AG04449 (cell line): ENCODE results near the gene DDI2.
"Not testable (repeated sequence)": the region's sequence is repeated elsewhere in the genome, so short reads cannot be mapped to it uniquely, and the experiment has no call there.

Source experiments
- CTCF ChIA-PET: fragments of 350-600 bp; formaldehyde crosslinking; extraction: SDS; loops from one replicate; lab custom pipeline; 2021; ENCODE audit warnings: antibody characterized with exemption; lab: Yijun Ruan, JAX
- POLR2A ChIA-PET: fragments of 400-600, 350-600 bp; formaldehyde crosslinking; extraction: SDS; loops from one replicate; lab custom pipeline; 2020; ENCODE audit warnings: antibody characterized with exemption, inconsistent platforms; lab: Yijun Ruan, JAX
- DNase-seq: peaks from one replicate; pipeline ENCODE4 v3.0.0-alpha.2; 2010; ENCODE audit warnings: low read depth, low spot score
- H3K4me3 ChIP-seq: 2 replicates; pipeline ENCODE4 v1.5.1; 2011; ENCODE audit warnings: low read depth, mild to moderate bottlenecking, control low read depth, low read length
- TF ChIP-seq, protein P1 (sequence below): IDR thresholded peaks from one replicate; pipeline ENCODE4 v1.5.1; 2011; ENCODE audit warnings: mild to moderate bottlenecking, moderate library complexity, low read length, control low read depth, inconsistent platforms; ENCODE audit not compliant: insufficient read depth; ENCODE audit errors: missing control alignments

DDI2 gene

DNA sequence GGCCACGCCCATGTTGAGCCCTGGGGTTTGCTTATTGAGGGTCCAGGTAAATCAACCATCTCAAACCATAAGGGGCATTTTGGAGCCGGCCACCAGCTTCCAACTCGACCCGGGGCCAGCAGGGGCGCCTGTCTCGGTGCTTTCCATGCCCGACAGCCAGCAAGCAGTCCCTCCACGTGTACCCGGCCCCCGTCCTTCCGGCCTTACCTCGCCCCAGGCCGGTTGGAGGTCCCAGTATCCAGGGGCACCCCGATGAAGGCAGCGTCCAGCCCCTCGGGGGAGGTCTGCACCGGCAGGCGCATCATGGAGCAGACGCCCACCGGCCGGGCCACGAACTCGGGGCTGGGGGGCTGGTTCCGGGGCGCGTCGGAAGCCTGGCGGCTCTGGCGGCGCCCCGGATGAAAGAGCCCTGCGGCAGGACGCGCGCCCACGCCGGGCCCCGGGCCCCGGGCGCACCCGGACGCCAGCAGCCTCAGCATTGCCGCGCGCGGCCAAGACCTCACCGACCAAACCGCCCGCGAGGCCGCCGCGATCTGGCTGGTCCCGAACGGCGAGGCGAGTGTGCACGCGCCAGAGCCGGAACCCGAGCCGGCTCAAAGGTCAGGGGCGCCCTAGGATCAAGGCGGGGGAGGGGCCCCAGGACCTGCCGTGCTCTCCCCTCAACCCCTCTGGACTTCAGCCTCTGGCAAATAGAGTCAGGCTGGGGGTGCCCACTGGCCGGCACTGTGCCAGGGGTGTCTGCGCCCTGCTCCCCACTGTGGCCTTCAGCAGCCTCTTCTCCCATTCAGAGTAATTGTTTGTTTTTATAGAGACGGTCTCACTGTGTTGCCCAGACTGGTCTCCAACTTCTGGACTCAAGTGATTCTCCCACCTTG is 32.5 kb upstream of the DDI2 start, which contains the start of gene AGMAT:
TSS of gene AGMAT (minus strand) at position 563 of the 875 bp plus-strand sequence. CDS start at position 479, 84 bp downstream.
- TF ChIP-seq, protein P1, sequence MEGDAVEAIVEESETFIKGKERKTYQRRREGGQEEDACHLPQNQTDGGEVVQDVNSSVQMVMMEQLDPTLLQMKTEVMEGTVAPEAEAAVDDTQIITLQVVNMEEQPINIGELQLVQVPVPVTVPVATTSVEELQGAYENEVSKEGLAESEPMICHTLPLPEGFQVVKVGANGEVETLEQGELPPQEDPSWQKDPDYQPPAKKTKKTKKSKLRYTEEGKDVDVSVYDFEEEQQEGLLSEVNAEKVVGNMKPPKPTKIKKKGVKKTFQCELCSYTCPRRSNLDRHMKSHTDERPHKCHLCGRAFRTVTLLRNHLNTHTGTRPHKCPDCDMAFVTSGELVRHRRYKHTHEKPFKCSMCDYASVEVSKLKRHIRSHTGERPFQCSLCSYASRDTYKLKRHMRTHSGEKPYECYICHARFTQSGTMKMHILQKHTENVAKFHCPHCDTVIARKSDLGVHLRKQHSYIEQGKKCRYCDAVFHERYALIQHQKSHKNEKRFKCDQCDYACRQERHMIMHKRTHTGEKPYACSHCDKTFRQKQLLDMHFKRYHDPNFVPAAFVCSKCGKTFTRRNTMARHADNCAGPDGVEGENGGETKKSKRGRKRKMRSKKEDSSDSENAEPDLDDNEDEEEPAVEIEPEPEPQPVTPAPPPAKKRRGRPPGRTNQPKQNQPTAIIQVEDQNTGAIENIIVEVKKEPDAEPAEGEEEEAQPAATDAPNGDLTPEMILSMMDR, result peak; percentile 47
- ChIA-PET POLR2A (no interaction called here), CTCF (interaction anchor here (0.6 to 1.2 kb wide), 3 partner anchors 9 to 157 kb away, joined by 3 to 9 read pairs (median 3); no protein-coding TSS in a partner anchor)
- DNase-seq, result no peak
- H3K4me3 ChIP-seq, result peak within 1 kb of the TSS; percentile 48

DNA sequence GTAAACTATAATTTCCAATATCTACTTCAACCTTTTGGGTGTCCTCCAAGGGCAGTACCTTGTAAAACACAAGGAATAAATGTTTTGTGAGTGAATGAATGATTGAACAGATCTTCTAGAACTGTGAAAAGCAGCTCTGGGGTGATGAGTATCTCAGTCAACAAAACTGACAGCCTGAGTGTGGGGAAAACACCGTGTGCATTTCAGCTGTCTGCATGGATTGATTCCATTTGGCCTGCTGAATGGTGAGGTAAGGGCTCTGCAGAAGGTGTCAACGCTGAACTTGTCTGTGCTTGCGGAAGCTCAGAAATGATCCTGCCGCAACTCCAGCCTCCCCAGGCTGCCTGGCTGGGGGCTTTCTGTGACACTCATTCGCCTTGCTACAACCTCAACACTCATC is 25.0 kb upstream of the DDI2 start:
- H3K4me3 ChIP-seq, result no peak overlapping the region
- DNase-seq, result no peak
- ChIA-PET CTCF (interaction anchor here (1.6 to 4.0 kb wide), 4 partner anchors 10 to 463 kb away, joined by 3 to 34 read pairs (median 10); no protein-coding TSS in a partner anchor), POLR2A (no interaction called here)
- TF ChIP-seq, protein P1, result no peak

DNA sequence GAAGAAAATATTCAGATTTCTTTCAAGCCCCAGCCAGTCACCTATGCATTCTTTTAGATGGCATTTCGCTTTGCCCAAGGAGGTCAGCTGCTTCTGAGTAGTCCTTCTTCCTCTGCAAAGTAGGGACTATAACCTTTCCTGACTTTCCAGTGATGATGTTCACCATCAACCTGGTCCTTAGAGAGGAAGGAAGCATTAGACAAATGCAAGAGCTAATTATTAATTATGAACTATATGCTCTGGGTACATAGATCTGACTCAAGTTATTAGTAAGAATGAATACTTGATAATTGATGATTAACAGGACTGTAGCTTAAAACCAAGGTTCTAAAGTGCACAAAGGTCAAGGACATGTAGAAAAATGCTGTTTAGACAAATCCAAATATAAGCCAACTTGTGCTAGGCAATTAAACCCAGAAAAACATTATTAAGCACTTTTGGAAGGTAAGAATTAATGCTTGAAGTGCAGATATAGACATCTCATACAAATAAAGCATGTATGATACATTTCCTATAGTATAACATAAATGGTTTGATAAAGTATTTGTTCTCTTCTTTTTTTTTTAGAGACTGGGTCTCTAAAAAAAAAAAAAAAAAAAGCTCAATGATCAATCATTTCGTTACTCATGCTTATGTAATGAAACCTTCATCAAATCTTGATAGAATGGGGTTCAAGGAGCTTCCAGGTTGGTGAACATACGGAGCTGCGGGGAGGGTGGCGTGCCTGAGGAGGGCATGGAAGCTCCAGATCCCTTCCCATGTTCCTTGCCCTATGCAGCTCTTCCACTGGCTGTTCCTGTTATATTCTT is 21.2 kb upstream of the DDI2 start:
- CTCF ChIA-PET, result interaction anchor here (0.6 to 4.9 kb wide), 13 partner anchors 8 to 412 kb away, joined by 3 to 42 read pairs (median 4); partner anchors contain the start of gene TMEM82

DNA sequence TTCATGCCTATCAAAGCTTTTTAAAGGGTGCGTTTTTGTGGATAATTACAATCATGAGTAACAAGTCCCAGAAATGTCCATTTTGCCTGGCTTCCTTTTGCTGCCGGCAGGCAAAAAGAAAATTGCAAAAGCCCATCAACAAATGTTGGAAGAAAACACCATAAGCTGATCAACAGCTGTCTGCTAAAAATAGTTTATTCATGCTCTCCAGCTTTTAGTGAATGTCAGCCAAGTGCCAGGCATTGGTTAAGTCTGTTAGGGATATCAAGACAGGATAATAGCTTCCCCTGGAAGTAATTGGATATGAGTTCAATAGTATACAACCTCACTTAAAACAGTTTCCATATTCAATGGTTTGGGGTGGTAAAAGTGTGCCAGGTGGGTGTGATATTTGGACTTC is 18.8 kb upstream of the DDI2 start:
- CTCF ChIA-PET, result interaction anchor here (0.8 kb wide), 1 partner anchor 193 kb away, joined by 3 read pairs; no protein-coding TSS in a partner anchor
- DNase-seq, result no peak
- POLR2A ChIA-PET, result no interaction called here
- TF ChIP-seq, protein P1, result no peak
- no peak overlapping the region for H3K4me3 ChIP-seq

More for the DNA sequence above, 21.2 kb upstream of the DDI2 start:
- POLR2A ChIA-PET, result no interaction called here
- DNase-seq, result no peak
- TF ChIP-seq, protein P1, result no peak
- H3K4me3 ChIP-seq, result no peak overlapping the region

DNA sequence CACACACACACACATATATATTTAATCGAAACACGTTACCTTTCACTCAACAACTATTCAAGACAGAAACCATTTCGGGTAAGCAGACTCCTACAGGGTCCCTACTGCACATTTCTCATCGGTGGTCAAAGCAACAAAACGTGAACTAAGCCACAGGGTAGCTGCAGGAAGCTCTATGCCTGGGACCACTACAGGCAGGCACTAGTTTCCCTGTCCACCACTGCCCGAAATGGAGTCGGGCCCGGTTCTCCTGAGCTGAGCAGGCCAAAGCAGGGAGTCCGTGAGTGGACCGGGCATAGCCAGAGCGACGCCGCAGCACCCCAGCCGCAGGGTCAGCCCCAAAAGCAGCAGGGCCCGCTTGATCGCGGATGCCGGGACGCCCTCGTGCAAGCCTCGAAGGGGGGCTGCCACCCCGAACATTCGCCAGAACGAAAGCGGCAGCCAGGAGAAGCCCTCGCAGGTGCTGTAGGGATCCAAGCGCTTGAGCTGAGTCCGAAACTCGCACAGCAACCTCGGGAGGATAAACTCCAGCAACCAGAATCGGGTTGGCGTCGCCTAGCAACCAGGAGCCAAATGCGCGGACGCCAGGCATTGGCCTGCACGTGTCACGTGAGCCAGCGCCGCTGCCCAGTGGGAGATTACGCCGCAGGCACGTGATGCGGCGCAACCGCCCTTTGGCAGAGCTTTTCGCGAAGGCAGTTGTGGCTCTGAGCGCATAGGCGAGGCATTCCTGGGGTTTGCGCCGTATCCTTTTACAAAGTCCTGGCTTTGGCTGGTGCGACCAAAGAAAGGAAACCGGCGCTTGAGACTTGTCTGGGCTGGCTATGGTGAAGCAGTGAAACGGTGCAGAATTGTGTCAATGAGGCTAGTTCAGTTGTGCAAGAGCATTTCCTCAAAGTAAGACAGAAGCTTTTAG is 13.9 kb upstream of the DDI2 start:
- TF ChIP-seq, protein P1, result no peak
- ChIA-PET CTCF (interaction anchor here (0.7 to 4.7 kb wide), 7 partner anchors 8 to 212 kb away, joined by 3 to 34 read pairs (median 3); no protein-coding TSS in a partner anchor), POLR2A (interaction anchor here (0.7 to 1.8 kb wide), 6 partner anchors 9 to 154 kb away, joined by 3 to 5 read pairs (median 4); partner anchors contain the start of gene DDI2)
- DNase-seq, result peak; percentile 46
- peak overlapping the region; percentile 77 for H3K4me3 ChIP-seq

DNA sequence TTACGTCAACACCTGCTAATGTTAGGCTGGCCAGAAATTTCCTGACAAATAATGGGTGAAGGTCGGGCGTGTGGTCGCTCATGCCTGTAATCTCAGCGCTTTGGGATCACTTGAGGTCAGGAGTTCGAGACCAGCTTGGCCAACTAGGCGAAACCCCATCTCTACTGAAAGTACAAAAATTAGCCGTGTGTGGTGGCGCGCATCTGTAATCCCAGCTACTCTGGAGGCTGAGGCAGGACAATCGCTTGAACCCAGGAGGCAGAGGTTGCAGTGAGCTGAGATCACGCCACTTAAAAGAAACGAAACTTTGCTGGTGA is 13.3 kb upstream of the DDI2 start:
- ChIA-PET CTCF (interaction anchor here (0.9 to 4.7 kb wide), 6 partner anchors 8 to 212 kb away, joined by 3 to 34 read pairs (median 3); no protein-coding TSS in a partner anchor), POLR2A (interaction anchor here (1.2 to 1.8 kb wide), 4 partner anchors 12 to 154 kb away, joined by 3 to 5 read pairs (median 4); partner anchors contain the start of gene DDI2)
- DNase-seq, result not testable (repeated sequence)
- H3K4me3 ChIP-seq, result peak overlapping the region; percentile 77

DNA sequence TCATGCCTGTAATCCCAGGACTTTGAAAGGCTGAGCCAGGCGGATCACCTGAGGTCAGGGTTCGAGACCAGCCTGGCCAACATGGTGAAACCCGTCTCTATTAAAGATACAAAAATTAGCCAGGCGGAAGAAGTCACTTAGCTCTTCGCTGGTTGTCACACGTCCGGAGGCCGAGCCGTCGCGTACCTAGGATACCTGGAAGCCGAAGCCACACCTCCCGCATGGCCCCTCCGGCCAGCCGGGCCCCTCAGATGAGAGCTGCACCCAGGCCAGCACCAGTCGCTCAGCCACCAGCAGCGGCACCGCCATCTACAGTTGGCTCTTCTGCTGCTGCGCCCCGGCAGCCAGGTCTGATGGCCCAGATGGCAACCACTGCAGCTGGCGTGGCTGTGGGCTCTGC is 12.9 kb upstream of the DDI2 start:
- ChIA-PET POLR2A (interaction anchor here (1.2 kb wide), 1 partner anchor 93 kb away, joined by 3 read pairs; no protein-coding TSS in a partner anchor), CTCF (interaction anchor here (1.0 to 4.7 kb wide), 5 partner anchors 9 to 211 kb away, joined by 3 to 34 read pairs (median 3); no protein-coding TSS in a partner anchor)
- H3K4me3 ChIP-seq, DNase-seq: not testable (repeated sequence)
